ENCODE measurements around the gene BBS7.
A peak's percentile ranks its signal among the peaks of the same experiment; 100 is the strongest.

BBS7 gene

GRCh38 chr4:121824171-121824527 is 46.1 kb downstream of the BBS7 start:
- DNase-seq: no peak

GRCh38 chr4:121823505-121824170 is 46.6 kb downstream of the BBS7 start, which contains the start of gene CCNA2:
Gene CCNA2, minus strand, starts transcription at chr4:121823883. Its CDS starts 255 bp downstream, at chr4:121823628.
- DNase-seq: peak; percentile 99

- DNase-seq: peak; percentile 90
These were observed 47.3 kb downstream of the BBS7 start for GRCh38 chr4:121822796-121823504.

DNA sequence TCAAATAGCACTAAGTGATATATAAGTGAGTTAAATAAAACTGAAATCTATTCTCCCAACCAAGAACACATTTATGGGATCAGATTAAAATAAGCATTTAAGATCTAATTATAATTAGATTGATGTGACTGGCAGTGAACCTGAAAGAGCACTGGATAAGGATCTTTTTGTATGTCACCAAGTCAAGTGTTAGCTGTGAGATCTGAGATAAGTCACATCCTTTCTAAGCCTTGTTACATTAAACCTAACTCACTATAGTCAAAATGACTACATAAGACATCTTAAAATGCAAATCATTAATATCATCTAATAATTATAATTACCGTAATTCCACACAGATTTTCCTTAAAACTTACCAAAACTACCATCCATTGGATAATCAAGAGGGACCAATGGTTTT is 48.2 kb downstream of the BBS7 start:
- no peak for DNase-seq

GRCh38 chr4:121819216-121819965 is 50.9 kb downstream of the BBS7 start:
- DNase-seq: no peak

DNA sequence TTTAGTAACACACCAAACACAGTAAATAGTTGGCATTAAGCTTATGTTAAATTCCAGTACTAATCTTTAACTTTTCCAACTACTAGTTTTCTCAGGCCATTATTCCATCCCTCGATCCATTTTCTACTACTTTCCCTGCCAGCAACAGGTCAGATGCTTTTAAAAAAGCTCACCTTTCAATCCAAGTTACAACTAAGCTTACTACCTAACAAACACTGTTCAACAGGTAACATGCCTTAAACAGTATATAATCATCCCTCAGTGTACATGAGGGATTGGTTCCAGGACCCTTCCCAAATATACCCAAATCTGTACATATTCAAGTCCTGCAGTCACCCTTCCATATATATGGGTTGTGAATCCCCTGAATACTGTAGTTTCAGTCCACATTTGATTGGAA is 52.1 kb downstream of the BBS7 start:
- no peak for DNase-seq

DNA sequence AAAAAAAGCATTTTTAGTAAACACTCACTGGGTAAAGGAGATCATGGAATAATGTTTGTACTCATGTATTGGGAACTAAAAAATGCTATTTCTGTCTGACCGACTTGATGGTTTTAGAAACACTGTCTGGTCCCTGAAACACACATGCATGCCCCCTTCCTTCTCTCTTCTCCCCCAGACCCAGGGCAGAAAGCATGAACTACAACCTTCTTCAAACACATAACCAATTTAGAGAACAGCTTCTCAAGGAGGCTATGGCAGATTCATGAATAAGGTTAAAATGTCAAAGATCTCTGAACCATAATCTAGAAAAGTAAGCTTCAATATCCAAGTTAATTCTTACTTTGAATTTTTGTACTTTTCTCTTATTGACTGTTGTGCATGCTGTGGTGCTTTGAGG is 52.6 kb downstream of the BBS7 start:
- DNase-seq: no peak

DNA sequence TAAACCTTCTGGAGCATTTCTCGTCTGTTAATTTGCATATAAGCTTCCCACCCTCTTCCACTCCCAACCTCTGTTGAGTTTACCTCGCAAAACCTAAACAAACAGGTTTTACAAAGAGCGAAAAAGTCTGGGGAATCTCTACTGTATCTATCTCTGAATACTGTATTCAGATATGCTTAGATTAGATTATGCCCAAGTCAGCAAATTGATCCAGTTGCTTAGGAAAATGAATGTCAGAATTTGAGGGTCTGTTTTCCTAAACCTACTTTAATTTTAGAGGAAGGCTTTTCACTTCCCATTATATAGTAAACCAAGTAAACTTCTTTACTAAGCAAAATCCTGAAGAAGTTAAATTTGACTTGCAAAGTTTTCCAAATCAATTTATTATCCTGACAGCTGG is 53.3 kb downstream of the BBS7 start:
- no peak for DNase-seq

DNA sequence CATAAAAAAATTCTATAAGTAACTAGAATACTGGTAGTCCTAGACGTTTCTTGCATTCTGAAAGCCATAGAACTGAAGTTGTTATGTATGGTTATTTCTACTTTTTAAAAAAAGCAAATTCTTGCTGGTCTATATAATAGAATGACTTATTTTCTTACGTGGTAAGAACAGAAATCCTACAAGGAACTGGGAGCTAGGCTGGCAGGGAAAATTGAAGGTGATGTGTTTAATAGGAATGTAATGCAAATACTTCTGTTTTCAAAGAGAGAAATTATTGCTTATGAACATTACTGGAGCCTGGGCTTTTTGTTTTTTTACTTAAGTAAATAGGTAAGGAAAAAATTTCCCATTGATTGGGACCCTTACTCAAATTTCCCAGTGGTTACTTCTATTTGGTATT is 55.5 kb downstream of the BBS7 start:
- DNase-seq: no peak

- DNase-seq: no peak
These were observed 59.2 kb downstream of the BBS7 start for GRCh38 chr4:121811122-121811521.

GRCh38 chr4:121806411-121806810 is 63.9 kb downstream of the BBS7 start:
- DNase-seq: no peak

DNA sequence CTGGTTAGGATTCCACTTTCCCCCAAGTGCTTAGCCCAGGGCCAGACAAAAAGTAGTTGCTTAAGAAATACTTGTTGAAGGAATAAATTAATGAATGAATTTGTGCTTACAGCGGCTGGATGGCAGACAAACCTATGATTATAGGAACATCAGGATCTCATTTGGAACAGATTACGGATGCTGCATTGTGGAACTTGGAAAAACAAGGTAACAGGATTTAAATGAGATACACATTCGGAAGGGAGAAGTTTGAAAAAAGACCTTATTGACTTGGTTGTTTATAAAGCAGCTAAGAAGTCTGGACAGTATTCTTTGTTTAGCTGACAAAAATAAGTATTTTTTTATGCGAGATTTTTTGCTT is 68.6 kb downstream of the BBS7 start:
- no peak for DNase-seq

GRCh38 chr4:121800961-121801714 is 69.1 kb downstream of the BBS7 start, which contains the start of gene EXOSC9:
Gene EXOSC9, plus strand, starts transcription at chr4:121801323. Its CDS starts 102 bp downstream, at chr4:121801425.
- peak; percentile 96 for DNase-seq

GRCh38 chr4:121800638-121800960 is 69.7 kb downstream of the BBS7 start:
- DNase-seq: no peak

DNA sequence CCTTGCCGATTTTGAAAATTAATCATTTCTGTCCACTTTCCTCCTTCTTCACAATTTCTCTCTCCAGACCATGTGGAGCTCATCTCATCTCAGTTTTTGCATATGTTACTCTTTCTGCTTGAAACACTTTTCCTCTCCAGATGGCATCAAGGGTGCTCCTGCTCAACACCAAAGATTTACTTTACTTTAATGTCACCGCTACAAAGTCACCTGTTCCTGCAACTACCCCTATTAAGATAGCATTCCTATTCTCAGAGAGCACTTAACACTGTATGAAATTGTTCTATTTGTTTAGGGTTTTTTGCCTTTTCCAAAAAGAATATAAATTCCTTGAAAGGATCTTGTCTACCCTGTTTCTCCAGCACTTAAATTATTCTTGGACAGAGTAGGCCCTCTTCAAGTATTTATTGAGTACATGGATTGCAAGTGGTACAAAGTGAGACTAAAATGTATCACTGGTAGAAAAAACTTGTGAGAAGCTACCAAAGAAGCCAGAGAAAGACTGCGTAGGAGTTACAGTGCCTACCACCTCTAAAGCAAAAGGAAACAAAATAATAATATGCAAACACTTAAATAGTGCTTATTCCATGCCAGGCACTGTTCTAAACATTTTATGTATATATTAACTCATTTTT is 70.3 kb downstream of the BBS7 start:
- no peak for DNase-seq

DNA sequence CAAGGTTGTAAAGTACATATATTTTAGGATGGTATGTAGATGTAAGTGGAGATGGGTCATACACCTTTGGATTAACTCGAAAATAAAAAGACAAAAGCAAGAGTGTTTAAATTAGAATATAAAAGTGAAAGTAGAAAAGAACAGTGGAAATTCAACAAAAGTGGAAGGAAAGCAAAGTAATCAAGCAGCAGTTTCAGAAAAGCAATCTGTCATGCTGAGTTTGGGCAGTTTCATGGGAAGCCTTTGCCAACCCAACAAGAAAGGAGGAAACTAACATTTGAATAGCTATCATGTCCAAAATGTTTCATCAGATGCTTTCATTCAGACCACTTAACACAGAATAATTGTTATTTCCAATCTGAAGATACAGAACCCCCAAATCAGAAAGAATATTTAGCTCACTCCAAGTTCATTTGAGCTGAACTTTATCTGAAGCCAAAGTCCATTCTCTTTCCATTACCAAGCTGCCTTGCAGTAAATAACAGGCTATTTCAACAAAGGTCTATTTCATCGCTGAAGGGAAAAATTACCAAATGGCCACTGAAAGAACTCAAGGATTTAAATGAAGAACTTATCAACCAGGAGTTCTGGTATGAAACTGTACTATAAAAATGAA is 71.0 kb downstream of the BBS7 start:
- DNase-seq: no peak

GRCh38 chr4:121796283-121796682 is 74.0 kb downstream of the BBS7 start:
- no peak for DNase-seq

- peak; percentile 94 for DNase-seq
These were observed 75.6 kb downstream of the BBS7 start for GRCh38 chr4:121794505-121795188.

DNA sequence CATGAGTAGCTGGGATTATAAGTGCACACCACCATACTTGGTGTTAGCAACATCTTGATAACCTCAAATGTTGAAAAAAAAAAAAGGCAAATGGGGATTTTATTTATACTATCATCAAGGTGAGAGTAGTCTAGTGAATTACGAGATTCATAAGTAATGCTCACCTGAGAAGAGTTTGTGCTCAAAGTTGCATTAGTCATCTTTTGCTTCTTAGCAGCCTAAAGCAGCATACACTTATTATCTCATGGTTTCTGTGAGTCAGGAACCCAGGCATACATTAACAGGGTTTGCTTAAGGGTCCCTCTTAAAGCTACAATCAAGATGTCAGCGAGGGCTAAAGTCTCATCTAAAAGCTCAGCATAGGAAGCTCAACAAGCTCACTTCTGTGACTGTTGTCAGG is 77.3 kb downstream of the BBS7 start:
- no peak for DNase-seq

- no peak for DNase-seq
These were observed 78.8 kb downstream of the BBS7 start for GRCh38 chr4:121791481-121791880.

- DNase-seq: peak; percentile 92
These were observed 79.3 kb downstream of the BBS7 start for GRCh38 chr4:121790976-121791375.
